ENCODE measurements around the gene RELN.

- TF ChIP-seq CTBP1 (IDR thresholded peaks at IDR 0.05; ENCODE audit: borderline replicate concordance) (no peak), ARNT (IDR thresholded peaks at IDR 0.05) (no peak), SUZ12 (IDR thresholded peaks at IDR 0.05) (no peak), FOXM1 (IDR thresholded peaks at IDR 0.05; ENCODE audit: borderline replicate concordance) (no peak), ZNF384 (IDR thresholded peaks at IDR 0.05) (no peak), PKNOX1 (IDR thresholded peaks at IDR 0.05) (no peak), L3MBTL2 (conservative IDR thresholded peaks at IDR 0.05) (no peak)
Measured at GRCh38 chr7:103658055-103659005, 331.1 kb downstream of the RELN start.

Measured in HEK293T (cell line).